Upper lobe of left lung (tissue), 6 donors: ENCODE data around the gene FLAD1. TPM values are rescaled to one million over a fixed set of nuclear protein-coding genes. Genes with fewer than 3 reads are reported as not detected.

Experiments used
- ATAC-seq, 2 donors: fragments of 200-7000 bp; cut with Tn5 transposase; one replicate each; pipeline ENCODE4 v1.9.1; 2022; ENCODE audit warnings: mild to moderate bottlenecking in 2 of 2, moderate library complexity in 2 of 2; ENCODE audit not compliant: low FRiP score in 2 of 2
- DNase-seq, 2 donors: peaks; one replicate each; pipeline ENCODE4 v3.0.0-alpha.2; 2019 to 2020
- H3K27ac ChIP-seq, 4 donors: fragments of 200-600 bp; sonication (generic); one replicate each; pipeline ENCODE4 v1.5.1; 2016 to 2019
- H3K27me3 ChIP-seq, 4 donors: fragments of 200-600 bp; sonication (generic); one replicate each; pipeline ENCODE4 v1.5.1; 2017 to 2019
- H3K36me3 ChIP-seq, 4 donors: fragments of 200-600 bp; sonication (generic); one replicate each; pipeline ENCODE4 v1.5.1; 2016 to 2019
- H3K4me1 ChIP-seq, 4 donors: fragments of 200-600 bp; sonication (generic); one replicate each; pipeline ENCODE4 v1.5.1; 2018 to 2019
- H3K4me3 ChIP-seq, 4 donors: fragments of 200-600 bp; sonication (generic); one replicate each; pipeline ENCODE4 v1.5.1; 2017 to 2019; ENCODE audit warnings: mild to moderate bottlenecking in 2 of 4, moderate library complexity in 1 of 4
- H3K9me3 ChIP-seq, 4 donors: fragments of 200-600 bp; sonication (generic); one replicate each; pipeline ENCODE4 v1.5.1; 2018 to 2019
- CTCF ChIP-seq, 6 experiments: fragments of 450-650 bp in 4 of 6; fragments of 200-600 bp in 2 of 6; sonication (generic) in 2 of 6; IDR thresholded peaks; one replicate each; pipeline ENCODE4 v1.5.1; 2016 to 2019; ENCODE audit warnings: antibody characterized with exemption in 6 of 6
- EP300 ChIP-seq, 4 donors: sonication (generic); formaldehyde crosslinking; IDR thresholded peaks; one replicate each; pipeline ENCODE4 v1.5.1; 2017; ENCODE audit warnings: antibody characterized with exemption in 4 of 4, control low read depth in 2 of 4
- POLR2A ChIP-seq, 4 donors: fragments of 450-650 bp; IDR thresholded peaks; one replicate each; pipeline ENCODE4 v1.5.1; 2016 to 2017; ENCODE audit warnings: antibody characterized with exemption in 4 of 4, mild to moderate bottlenecking in 2 of 4
- POLR2AphosphoS5 ChIP-seq, 2 donors: sonication (generic); formaldehyde crosslinking; IDR thresholded peaks; one replicate each; pipeline ENCODE4 v1.5.1; 2017; ENCODE audit warnings: antibody characterized with exemption in 2 of 2
- WGBS, 2 donors: methylation state at CpG; one replicate each; pipeline ENCODE4 v1.1.5; 2017 to 2018; 5-methylcytosine and 5-hydroxymethylcytosine counted together
- total RNA-seq, 6 donors: library from RNA; depleted of rRNA in 4 of 6; stranded (reverse); fragments of >200 nt in 4 of 6; gene quantifications; one replicate each; pipeline versions ENCODE4 v1.1.0 to v1.2.1, GENCODE V29; 2016 to 2021
- donor health status: DM: no; HTN: no; CAD: no; lungs with moderate emphysema.
- donor health status: DM: no; HTN: yes; CAD: no; lungs with severe emphysema.

Gene FLAD1
- total RNA-seq, 6 donors from 2014 or later = 15.6 to 62.9 (median 29.8) TPM

DNA sequence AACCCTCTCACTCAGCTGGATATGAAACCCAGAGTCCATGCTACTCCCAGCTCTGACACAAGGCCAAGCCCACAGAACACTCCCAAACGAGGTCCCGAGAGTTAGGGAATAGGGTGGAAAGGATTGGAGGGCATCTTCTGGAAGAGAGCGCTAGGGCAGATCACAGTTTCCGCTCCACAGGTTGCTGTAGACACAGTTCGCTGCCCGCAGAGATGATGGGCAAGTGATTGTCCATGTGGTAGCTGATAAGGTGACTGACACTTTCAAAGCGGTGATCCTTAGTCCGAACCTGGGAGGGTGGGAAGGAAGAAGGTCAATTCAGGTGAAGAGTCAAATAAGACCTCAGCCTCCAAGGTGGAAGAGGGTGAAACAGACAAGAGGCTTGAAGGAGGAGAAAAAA is 19.5 kb upstream of the FLAD1 start:
- peaks cover 27 to 47% (median 34%) of the 10 kb centered on the region in 4 donors for H3K4me1 ChIP-seq
- no peaks in the 10 kb centered on the region for H3K27me3 ChIP-seq
- H3K36me3 ChIP-seq = peaks cover 27 to 70% (median 66%) of the 10 kb centered on the region in 4 donors
- WGBS, 2 donors = 87 to 88% methylated on average over 8 of the region's 8 CpGs
- no peak for ATAC-seq
- TF ChIP-seq POLR2A (IDR thresholded peaks at IDR 0.05) (no peak), EP300 (IDR thresholded peaks at IDR 0.05) (no peak), CTCF (IDR thresholded peaks at IDR 0.05) (no peak), POLR2AphosphoS5 (IDR thresholded peaks at IDR 0.05) (no peak)
- H3K4me3 ChIP-seq = no peak overlapping the region
- DNase-seq = no peak
- H3K9me3 ChIP-seq = no peaks in the 10 kb centered on the region
- H3K27ac ChIP-seq = peak overlapping the region in 2 of 4 donors; percentile 12 to 98

DNA sequence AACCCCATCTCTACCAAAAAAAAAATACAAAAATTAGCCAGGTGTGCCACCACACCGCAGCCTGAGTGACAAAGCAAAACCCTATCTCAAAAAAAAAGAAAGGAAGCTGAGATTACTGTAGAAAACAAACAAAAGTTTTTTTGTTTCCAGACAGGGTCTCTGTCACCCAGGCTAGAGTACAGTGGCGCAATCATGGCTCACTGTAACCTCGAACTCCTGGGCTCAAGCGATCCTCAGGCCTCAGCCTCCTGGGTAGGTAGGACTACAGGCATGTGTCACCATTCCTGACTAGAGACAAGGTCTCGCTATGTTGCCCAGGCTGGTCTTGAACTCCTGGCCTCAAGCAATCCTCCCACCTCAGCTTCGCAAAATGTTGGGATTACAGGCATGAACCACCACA is 18.8 kb upstream of the FLAD1 start:
- no peaks in the 10 kb centered on the region for H3K27me3 ChIP-seq
- 88 to 91% methylated on average over 6 of the region's 6 CpGs for WGBS, 2 donors
- peaks cover 34 to 52% (median 40%) of the 10 kb centered on the region in 4 donors for H3K4me1 ChIP-seq
- ATAC-seq (no peak), DNase-seq (no peak)
- no peaks in the 10 kb centered on the region for H3K9me3 ChIP-seq
- peaks cover 27 to 69% (median 61%) of the 10 kb centered on the region in 4 donors for H3K36me3 ChIP-seq
- H3K27ac ChIP-seq = no peak overlapping the region
- H3K4me3 ChIP-seq = no peak overlapping the region
- TF ChIP-seq POLR2AphosphoS5 (IDR thresholded peaks at IDR 0.05) (no peak), CTCF (IDR thresholded peaks at IDR 0.05) (no peak), EP300 (IDR thresholded peaks at IDR 0.05) (no peak), POLR2A (IDR thresholded peaks at IDR 0.05) (no peak)

DNA sequence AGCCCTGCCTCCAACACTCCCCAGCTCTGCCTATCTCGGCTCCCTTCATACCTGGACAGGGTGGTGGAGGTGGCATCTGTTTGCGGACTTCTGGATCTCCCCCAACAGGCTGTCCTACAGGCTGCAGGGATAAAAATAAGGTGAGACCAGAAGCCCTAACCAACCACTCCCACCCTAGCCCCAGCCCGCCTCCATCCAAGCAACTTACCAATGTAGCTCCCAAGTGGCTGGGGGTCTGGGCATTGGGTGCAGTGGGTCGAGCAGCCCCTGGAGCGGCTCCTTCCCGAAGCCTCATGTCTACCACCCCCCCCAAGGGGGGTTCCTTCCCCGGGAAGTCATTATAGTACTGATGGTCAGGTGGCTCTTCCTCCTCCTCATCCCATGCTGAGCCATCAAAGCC is 17.0 kb upstream of the FLAD1 start:
- Histone ChIP-seq H3K9me3 (no peaks in the 10 kb centered on the region), H3K4me3 (no peak overlapping the region), H3K36me3 (peaks cover 27 to 67% (median 58%) of the 10 kb centered on the region in 4 donors), H3K27me3 (no peaks in the 10 kb centered on the region), H3K4me1 (peaks cover 37 to 55% (median 45%) of the 10 kb centered on the region in 4 donors), H3K27ac (peak overlapping the region in 2 of 4 donors; percentile 4 to 11)
- DNase-seq = no peak
- WGBS, 2 donors = 86 to 95% methylated on average over 7 of the region's 7 CpGs
- ATAC-seq = no peak
- no peak for TF ChIP-seq CTCF (IDR thresholded peaks at IDR 0.05)
- TF ChIP-seq POLR2AphosphoS5 (IDR thresholded peaks at IDR 0.05) = no peak
- no peak for TF ChIP-seq EP300 (IDR thresholded peaks at IDR 0.05)
- TF ChIP-seq POLR2A (IDR thresholded peaks at IDR 0.05) = no peak

DNA sequence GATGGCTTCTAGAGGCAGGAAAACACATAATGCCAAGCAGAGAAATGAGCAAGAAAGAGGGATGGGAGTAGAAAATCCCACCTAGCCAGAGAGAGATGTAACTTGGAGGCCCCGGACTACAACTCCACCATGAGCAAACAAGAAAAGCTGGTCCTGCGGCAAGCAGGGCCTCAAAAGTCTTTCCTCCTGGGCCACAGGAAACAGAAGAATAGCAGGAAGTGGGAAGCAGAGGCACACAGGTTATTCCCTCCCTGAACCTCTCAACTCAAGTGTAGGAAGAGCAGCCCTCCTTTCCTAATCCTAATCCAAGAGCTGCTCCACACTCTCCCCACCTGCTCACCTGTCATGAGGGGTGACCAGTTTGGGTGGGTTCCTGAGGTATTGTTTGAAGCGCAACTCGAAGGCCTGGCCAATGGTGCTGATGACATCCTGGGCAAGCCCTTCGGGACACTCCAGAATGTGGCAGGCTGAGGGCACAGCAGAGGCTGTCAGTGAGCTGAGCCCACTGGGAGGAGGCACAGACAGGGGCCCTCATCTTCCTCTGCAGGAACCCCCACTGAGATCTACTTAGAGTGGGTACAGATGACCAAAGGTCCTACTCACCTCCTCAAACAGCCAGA is 15.7 kb upstream of the FLAD1 start:
- no peaks in the 10 kb centered on the region for H3K27me3 ChIP-seq
- H3K27ac ChIP-seq = peak overlapping the region; percentile 2 to 99 (median 98)
- 54 to 68% methylated on average over 2 to 5 of the region's 5 CpGs for WGBS, 2 donors
- peaks cover 47 to 62% (median 55%) of the 10 kb centered on the region in 4 donors for H3K4me1 ChIP-seq
- H3K9me3 ChIP-seq = no peaks in the 10 kb centered on the region
- ATAC-seq (no peak), DNase-seq (no peak)
- H3K36me3 ChIP-seq = peaks cover 27 to 67% (median 58%) of the 10 kb centered on the region in 4 donors
- H3K4me3 ChIP-seq = no peak overlapping the region
- TF ChIP-seq POLR2AphosphoS5 (IDR thresholded peaks at IDR 0.05) (no peak), POLR2A (IDR thresholded peaks at IDR 0.05) (no peak), EP300 (IDR thresholded peaks at IDR 0.05) (no peak)

GRCh38 chr1:154968731-154969130 is 14.4 kb upstream of the FLAD1 start:
- Histone ChIP-seq H3K4me3 (no peak overlapping the region), H3K27ac (peak overlapping the region; percentile 97 to 99 (median 98)), H3K9me3 (no peaks in the 10 kb centered on the region), H3K4me1 (peaks cover 46 to 63% (median 58%) of the 10 kb centered on the region in 4 donors), H3K36me3 (peaks cover 27 to 57% (median 48%) of the 10 kb centered on the region in 4 donors), H3K27me3 (no peaks in the 10 kb centered on the region)
- DNase-seq (no peak), ATAC-seq (no peak)
- WGBS, 2 donors = 88 to 90% methylated on average over 3 of the region's 3 CpGs
- TF ChIP-seq EP300 (IDR thresholded peaks at IDR 0.05) = no peak

DNA sequence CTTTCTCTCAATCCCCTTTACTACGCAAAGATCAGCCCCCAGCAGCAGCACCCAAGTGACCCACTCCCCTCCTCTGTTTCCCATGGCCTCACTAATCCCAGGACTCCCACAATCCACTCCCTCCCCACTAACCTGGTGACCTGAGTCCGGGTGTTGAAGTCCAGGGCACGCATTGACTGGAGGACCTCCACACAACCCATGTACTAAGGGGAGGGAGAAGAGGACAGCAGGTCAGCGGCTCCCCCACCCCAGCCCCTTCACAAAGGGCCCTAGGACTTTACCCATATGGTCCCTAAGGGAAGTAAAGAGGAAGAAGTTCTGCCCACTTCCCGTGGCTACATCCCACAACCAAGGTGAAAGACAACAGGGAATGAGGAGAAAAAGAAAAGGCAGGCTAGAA is 13.9 kb upstream of the FLAD1 start:
- no peaks in the 10 kb centered on the region for H3K9me3 ChIP-seq
- DNase-seq (no peak), ATAC-seq (no peak)
- H3K36me3 ChIP-seq = peaks cover 22 to 52% (median 43%) of the 10 kb centered on the region in 4 donors
- TF ChIP-seq POLR2A (IDR thresholded peaks at IDR 0.05) = no peak
- no peak for TF ChIP-seq EP300 (IDR thresholded peaks at IDR 0.05)
- H3K27me3 ChIP-seq = no peaks in the 10 kb centered on the region
- H3K27ac ChIP-seq = peak overlapping the region; percentile 97 to 99 (median 98)
- H3K4me1 ChIP-seq = peaks cover 46 to 63% (median 58%) of the 10 kb centered on the region in 4 donors
- peak overlapping the region in 1 of 4 donors; percentile 61 for H3K4me3 ChIP-seq
- 69 to 72% methylated on average over 5 of the region's 5 CpGs for WGBS, 2 donors
